Caco-2 (cell line): ENCODE results near the gene LGR6. TPM values are rescaled to one million over a fixed set of nuclear protein-coding genes. Genes with fewer than 3 reads are reported as not detected.
"Not testable (repeated sequence)": the region's sequence is repeated elsewhere in the genome, so short reads cannot be mapped to it uniquely, and the experiment has no call there.

ENCODE experiments used
- BruUV-seq: library from RNA; stranded (reverse); fragments of 400-500 nt; replicated peaks from 2 replicates; lab custom pipeline; 2021; lab: Mats Ljungman, UMichigan
- CTCF ChIA-PET: fragments of 300-600 bp; sonication (Branson Sonifier 250); formaldehyde crosslinking; loops from one replicate; lab custom pipeline; 2022; ENCODE audit warnings: antibody characterized with exemption; lab: Charles Lee
- POLR2A ChIA-PET: fragments of 300-600 bp; sonication (Branson Sonifier 250); formaldehyde crosslinking; loops from one replicate; lab custom pipeline; 2022; ENCODE audit warnings: antibody characterized with exemption; lab: Charles Lee
- DNase-seq, 2 experiments: peaks; one replicate each; pipeline versions ENCODE4 v3.0.0 to v3.0.0-alpha.2; 2020 to 2022
- H3K27me3 ChIP-seq: replicated peaks from 2 replicates; pipeline ENCODE4 v1.6.0; 2011; ENCODE audit warnings: low read length; ENCODE audit not compliant: control insufficient read depth, insufficient read depth
- H3K36me3 ChIP-seq: 2 replicates; pipeline ENCODE4 v1.5.1; 2011; ENCODE audit warnings: low read length; ENCODE audit not compliant: control insufficient read depth, insufficient read depth
- H3K4me1 ChIP-seq: fragments of 250-450 bp; sonication (Bioruptor Pico); 2 replicates; pipeline ENCODE4 v1.5.1; 2020; ENCODE audit warnings: mild to moderate bottlenecking
- H3K4me3 ChIP-seq: 2 replicates; pipeline ENCODE4 v1.5.1; 2011; ENCODE audit warnings: low read depth, mild to moderate bottlenecking, control low read depth, low read length
- H3K9me3 ChIP-seq: fragments of 250-450 bp; sonication (Bioruptor Pico); 2 replicates; pipeline ENCODE4 v1.5.1; 2020; ENCODE audit warnings: mild to moderate bottlenecking, moderate library complexity
- H3K27ac Mint-ChIP-seq: one replicate; pipeline ENCODE4 v1.8.0; 2022; ENCODE audit warnings: mixed read lengths; ENCODE audit not compliant: unreplicated experiment
- H3K27me3 Mint-ChIP-seq: one replicate; pipeline ENCODE4 v1.8.0; 2022; ENCODE audit warnings: mixed read lengths; ENCODE audit not compliant: insufficient read depth, unreplicated experiment
- H3K36me3 Mint-ChIP-seq: one replicate; pipeline ENCODE4 v1.8.0; 2022; ENCODE audit warnings: mild to moderate bottlenecking, mixed read lengths; ENCODE audit not compliant: insufficient read depth, unreplicated experiment
- H3K4me1 Mint-ChIP-seq: one replicate; pipeline ENCODE4 v1.8.0; 2022; ENCODE audit warnings: low read depth, mixed read lengths; ENCODE audit not compliant: unreplicated experiment
- H3K4me3 Mint-ChIP-seq: one replicate; pipeline ENCODE4 v1.8.0; 2022; ENCODE audit warnings: mild to moderate bottlenecking, moderate library complexity, mixed read lengths; ENCODE audit not compliant: unreplicated experiment
- H3K9me3 Mint-ChIP-seq: one replicate; pipeline ENCODE4 v1.8.0; 2022; ENCODE audit warnings: mixed read lengths; ENCODE audit not compliant: unreplicated experiment
- intact Hi-C: fragments of 100-400 bp; cut with micrococcal nuclease; formaldehyde crosslinking; loops from one replicate; pipeline ENCODE4 v1.10.0; 2022; ENCODE audit not compliant: unreplicated experiment
- total RNA-seq: library from RNA; stranded (reverse); gene quantifications from 2 replicates; pipeline ENCODE4 v1.2.3, GENCODE V29; 2022
- TF ChIP-seq, protein P1 (sequence below), 2 experiments: fragments of 200-600 bp in 1 of 2; IDR thresholded peaks; 1 replicate in 1 of 2; 2 replicates in 1 of 2; pipeline versions ENCODE4 v1.5.1 to v1.8.0; 2011 to 2022; ENCODE audit warnings: antibody characterized with exemption in 1 of 2, control low read depth in 1 of 2, inconsistent platforms in 1 of 2, low read depth in 1 of 2, low read length in 1 of 2, mild to moderate bottlenecking in 1 of 2, moderate library complexity in 1 of 2; ENCODE audit not compliant: insufficient read depth in 1 of 2, severe bottlenecking in 1 of 2, unreplicated experiment in 1 of 2

LGR6 gene
- total RNA-seq, 1 experiment from 2014 or later: 0.36 TPM

DNA sequence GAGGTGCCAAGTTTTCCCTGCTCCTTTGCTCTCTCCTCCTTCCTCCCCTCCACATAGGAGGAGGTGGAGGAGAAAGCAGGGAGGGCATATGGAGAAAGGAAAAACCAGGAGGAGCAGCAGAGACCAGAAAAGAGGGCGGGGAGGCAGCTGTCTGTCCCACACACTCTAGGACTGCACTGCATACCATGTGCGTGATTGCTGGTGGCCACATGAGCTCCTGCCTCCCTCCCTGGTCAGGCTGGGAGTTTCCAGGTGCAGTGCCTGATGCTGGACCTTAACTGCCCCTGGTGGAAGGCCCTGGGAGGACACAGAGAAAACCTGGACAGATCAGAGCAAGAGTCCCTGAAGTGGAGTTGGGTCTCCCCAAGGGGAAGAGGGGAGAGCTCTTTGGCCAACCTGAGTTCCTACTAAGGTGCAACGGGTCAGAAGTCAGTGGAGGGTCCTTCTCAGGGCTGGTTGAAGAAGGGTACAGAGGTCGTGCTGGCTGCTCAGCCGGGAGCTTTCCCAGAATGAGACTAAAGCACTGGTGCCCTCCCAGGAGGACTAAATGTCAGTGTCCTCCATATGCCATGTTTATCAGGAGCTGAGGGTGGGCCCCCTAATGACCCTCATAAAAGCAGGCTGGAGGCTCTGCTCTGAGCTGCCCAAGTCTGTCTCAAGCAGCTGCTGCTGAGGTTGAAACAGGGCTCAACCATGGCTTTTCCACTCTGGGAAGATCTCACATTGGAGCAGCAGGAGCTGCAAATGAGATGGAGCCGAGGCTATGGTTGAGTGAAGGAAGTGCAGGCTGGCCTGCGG is 3.5 kb upstream of the LGR6 start:
- H3K36me3 Mint-ChIP-seq: no peaks in the 10 kb centered on the region
- H3K27ac Mint-ChIP-seq: no peak overlapping the region
- H3K36me3 ChIP-seq: no peaks in the 10 kb centered on the region
- TF ChIP-seq, protein P1, sequence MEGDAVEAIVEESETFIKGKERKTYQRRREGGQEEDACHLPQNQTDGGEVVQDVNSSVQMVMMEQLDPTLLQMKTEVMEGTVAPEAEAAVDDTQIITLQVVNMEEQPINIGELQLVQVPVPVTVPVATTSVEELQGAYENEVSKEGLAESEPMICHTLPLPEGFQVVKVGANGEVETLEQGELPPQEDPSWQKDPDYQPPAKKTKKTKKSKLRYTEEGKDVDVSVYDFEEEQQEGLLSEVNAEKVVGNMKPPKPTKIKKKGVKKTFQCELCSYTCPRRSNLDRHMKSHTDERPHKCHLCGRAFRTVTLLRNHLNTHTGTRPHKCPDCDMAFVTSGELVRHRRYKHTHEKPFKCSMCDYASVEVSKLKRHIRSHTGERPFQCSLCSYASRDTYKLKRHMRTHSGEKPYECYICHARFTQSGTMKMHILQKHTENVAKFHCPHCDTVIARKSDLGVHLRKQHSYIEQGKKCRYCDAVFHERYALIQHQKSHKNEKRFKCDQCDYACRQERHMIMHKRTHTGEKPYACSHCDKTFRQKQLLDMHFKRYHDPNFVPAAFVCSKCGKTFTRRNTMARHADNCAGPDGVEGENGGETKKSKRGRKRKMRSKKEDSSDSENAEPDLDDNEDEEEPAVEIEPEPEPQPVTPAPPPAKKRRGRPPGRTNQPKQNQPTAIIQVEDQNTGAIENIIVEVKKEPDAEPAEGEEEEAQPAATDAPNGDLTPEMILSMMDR (IDR thresholded peaks at IDR 0.05; ENCODE audit: insufficient read depth in 1 of 2, low read depth in 1 of 2, low read length in 1 of 2, severe bottlenecking in 1 of 2, unreplicated experiment in 1 of 2): peak; percentile 15 to 24
- no peaks in the 10 kb centered on the region for H3K9me3 ChIP-seq
- BruUV-seq: no TSS peak
- DNase-seq: peak; percentile 63 to 77
- no peak overlapping the region for H3K4me3 Mint-ChIP-seq
- peaks cover 21% of the 10 kb centered on the region for H3K4me1 ChIP-seq
- intact Hi-C loops: loop anchor here (1.0 to 5.0 kb wide), 2 partner anchors 67 to 125 kb away; no protein-coding TSS in a partner anchor
- H3K9me3 Mint-ChIP-seq: no peaks in the 10 kb centered on the region
- POLR2A ChIA-PET: interaction anchor here (0.6 kb wide), 1 partner anchor 662 kb away, joined by 3 read pairs; no protein-coding TSS in a partner anchor
- no peak overlapping the region for H3K4me3 ChIP-seq
- peaks cover 2% of the 10 kb centered on the region for H3K27me3 Mint-ChIP-seq
- H3K4me1 Mint-ChIP-seq: peaks cover 13% of the 10 kb centered on the region
- CTCF ChIA-PET: interaction anchor here (0.6 to 2.3 kb wide), 20 partner anchors 10 to 530 kb away, joined by 3 to 23 read pairs (median 4); partner anchors contain the start of gene UBE2T
- no peaks in the 10 kb centered on the region for H3K27me3 ChIP-seq

DNA sequence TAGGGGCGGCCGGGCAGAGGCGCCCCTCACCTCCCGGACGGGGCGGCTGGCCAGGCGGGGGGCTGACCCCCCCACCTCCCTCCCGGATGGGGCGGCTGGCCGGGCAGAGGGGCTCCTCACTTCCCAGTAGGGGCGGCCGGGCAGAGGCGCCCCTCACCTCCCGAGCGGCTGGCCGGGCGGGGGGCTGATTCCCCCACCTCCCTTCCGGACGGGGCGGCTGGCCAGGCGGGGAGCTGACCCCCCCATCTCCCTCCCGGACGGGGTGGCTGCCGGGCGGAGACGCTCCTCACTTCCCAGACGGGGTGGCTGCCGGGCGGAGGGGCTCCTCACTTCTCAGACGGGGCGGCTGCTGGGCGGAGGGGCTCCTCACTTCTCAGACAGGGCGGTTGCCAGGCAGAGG is 2.2 kb upstream of the LGR6 start:
- H3K4me1 ChIP-seq: peaks cover 21% of the 10 kb centered on the region
- DNase-seq, H3K27ac Mint-ChIP-seq, POLR2A ChIA-PET, H3K4me3 ChIP-seq, BruUV-seq, H3K36me3 Mint-ChIP-seq, H3K4me3 Mint-ChIP-seq, H3K9me3 ChIP-seq, intact Hi-C loops, CTCF ChIA-PET, H3K27me3 ChIP-seq, H3K36me3 ChIP-seq, H3K27me3 Mint-ChIP-seq, H3K9me3 Mint-ChIP-seq: not testable (repeated sequence)
- peaks cover 13% of the 10 kb centered on the region for H3K4me1 Mint-ChIP-seq

DNA sequence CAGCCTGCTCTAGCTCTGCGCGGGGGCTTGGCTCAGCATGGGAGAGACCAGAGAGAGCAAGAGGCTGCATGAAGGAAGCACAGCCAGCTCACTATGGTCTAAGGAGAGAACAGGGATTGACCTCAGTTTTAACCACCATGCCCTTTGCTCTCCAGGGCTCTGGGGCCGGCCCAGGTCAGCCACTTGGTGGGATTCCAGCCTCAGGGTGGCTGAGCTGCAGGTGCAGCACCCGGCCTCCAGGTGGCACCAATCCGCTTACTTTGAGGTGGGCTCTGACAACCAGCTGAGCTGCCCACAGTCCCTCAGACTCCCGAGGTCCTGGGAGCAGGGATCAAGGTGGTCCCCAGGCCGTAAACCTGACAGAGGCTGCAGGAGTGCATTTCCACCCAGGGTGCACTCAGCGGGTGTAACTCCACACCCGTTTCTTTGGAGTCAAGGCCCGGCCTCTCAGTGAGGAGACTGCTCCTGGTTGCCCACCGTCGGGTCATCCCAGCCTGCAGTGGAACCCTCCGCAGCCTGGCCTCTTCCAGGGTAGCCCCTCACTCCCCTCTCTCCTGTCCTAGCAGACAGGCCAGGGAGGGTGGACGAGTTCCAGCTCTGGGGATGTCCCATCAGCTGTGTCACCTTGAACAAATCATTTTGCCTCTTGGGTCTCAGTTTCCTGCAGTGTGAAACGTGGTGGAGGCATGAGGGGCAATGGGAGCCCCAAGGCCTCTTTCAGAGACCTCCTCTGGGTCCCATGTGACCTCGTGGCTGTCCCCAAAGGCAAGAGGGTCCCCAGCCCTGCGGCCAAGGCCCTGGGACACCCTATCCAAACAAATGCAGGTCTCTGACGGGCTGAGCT is 607 bp upstream of the LGR6 start:
- TF ChIP-seq, protein P1 (IDR thresholded peaks at IDR 0.05; ENCODE audit: insufficient read depth in 1 of 2, low read depth in 1 of 2, low read length in 1 of 2, severe bottlenecking in 1 of 2, unreplicated experiment in 1 of 2): peak; percentile 83 to 85
- peaks cover 17% of the 10 kb centered on the region for H3K4me1 Mint-ChIP-seq
- Histone ChIP-seq H3K9me3 (no peaks in the 10 kb centered on the region), H3K4me3 (no peak overlapping the region), H3K36me3 (no peaks in the 10 kb centered on the region), H3K27me3 (no peaks in the 10 kb centered on the region), H3K4me1 (peaks cover 21% of the 10 kb centered on the region)
- no peak overlapping the region for H3K27ac Mint-ChIP-seq
- no TSS peak for BruUV-seq
- CTCF ChIA-PET: interaction anchor here (0.5 to 2.4 kb wide), 14 partner anchors 8 to 527 kb away, joined by 3 to 16 read pairs (median 4); no protein-coding TSS in a partner anchor
- H3K36me3 Mint-ChIP-seq: no peaks in the 10 kb centered on the region
- no peaks in the 10 kb centered on the region for H3K27me3 Mint-ChIP-seq
- peak; percentile 78 to 80 for DNase-seq
- POLR2A ChIA-PET: interaction anchor here (0.6 kb wide), 1 partner anchor 400 kb away, joined by 3 read pairs; no protein-coding TSS in a partner anchor
- intact Hi-C loops: loop anchor here (1.0 kb wide), 1 partner anchor 122 kb away; no protein-coding TSS in a partner anchor
- no peaks in the 10 kb centered on the region for H3K9me3 Mint-ChIP-seq
- H3K4me3 Mint-ChIP-seq: no peak overlapping the region
